Fibroblast of lung (primary cell): ENCODE results near the gene NUP98.

Experiments used
- CTCF ChIP-seq, 2 donors: IDR thresholded peaks in 1 of 2; conservative IDR thresholded peaks in 1 of 2; 1 replicate in 1 of 2; 2 replicates in 1 of 2; pipeline ENCODE4 v1.5.1; 2011 to 2012; ENCODE audit warnings: low read length in 2 of 2, control low read depth in 1 of 2, inconsistent platforms in 1 of 2, low read depth in 1 of 2, mild to moderate bottlenecking in 1 of 2
- EZH2 ChIP-seq: IDR thresholded peaks from 2 replicates; pipeline ENCODE4 v1.5.1; 2012; ENCODE audit warnings: low read length, control low read depth, mild to moderate bottlenecking; ENCODE audit errors: missing control alignments

GRCh38 chr11:3660960-3661359 is 136.4 kb downstream of the NUP98 start:
- TF ChIP-seq EZH2 (no peak), CTCF (conservative IDR thresholded peaks at IDR 0.05 in 1 of 2, IDR thresholded peaks at IDR 0.05 in 1 of 2; ENCODE audit: low read depth in 1 of 2, low read length in 2 of 2) (no peak)
